Gastrocnemius medialis (tissue), 4 donors: Measurements from ENCODE around the gene TFCP2L1. TPM values are rescaled to one million over a fixed set of nuclear protein-coding genes. Genes with fewer than 3 reads are reported as not detected.

Source experiments
- ATAC-seq, 2 donors: fragments of 150-250 bp; one replicate each; pipeline ENCODE4 v1.9.1; 2016
- DNase-seq, 2 donors: peaks; one replicate each; pipeline ENCODE4 v3.0.0-alpha.2; 2019
- H3K27ac ChIP-seq, 4 donors: fragments of 200-600 bp; sonication (generic); 1 replicate in 1 of 4; 2 replicates in 3 of 4; pipeline ENCODE4 v1.5.1; 2016 to 2018; ENCODE audit warnings: mild to moderate bottlenecking in 2 of 4, moderate library complexity in 1 of 4
- H3K27me3 ChIP-seq, 3 donors: fragments of 200-600 bp; sonication (generic) in 2 of 3; 1 replicate in 1 of 3; 2 replicates in 2 of 3; pipeline versions ENCODE4 v1.5.1 to v1.6.0; 2016 to 2019; ENCODE audit warnings: mild to moderate bottlenecking in 1 of 3, moderate library complexity in 1 of 3
- H3K36me3 ChIP-seq, 2 donors: fragments of 200-600 bp; sonication (generic) in 1 of 2; one replicate each; pipeline ENCODE4 v1.5.1; 2017 to 2018
- H3K4me1 ChIP-seq, 2 donors: fragments of 200-600 bp; sonication (generic) in 1 of 2; one replicate each; pipeline ENCODE4 v1.5.1; 2016 to 2017; ENCODE audit warnings: mild to moderate bottlenecking in 2 of 2
- H3K4me3 ChIP-seq, 4 donors: fragments of 200-600 bp; sonication (generic) in 3 of 4; 1 replicate in 1 of 4; 2 replicates in 3 of 4; pipeline ENCODE4 v1.5.1; 2016 to 2019; ENCODE audit warnings: mild to moderate bottlenecking in 2 of 4
- H3K9me3 ChIP-seq, 3 donors: fragments of 200-600 bp; sonication (generic) in 2 of 3; 1 replicate in 1 of 3; 2 replicates in 2 of 3; pipeline ENCODE4 v1.5.1; 2016 to 2019
- CTCF ChIP-seq, 5 experiments: fragments of 450-650 bp in 3 of 5; fragments of 200-600 bp in 2 of 5; sonication (generic) in 2 of 5; IDR thresholded peaks in 4 of 5; conservative IDR thresholded peaks in 1 of 5; 1 replicate in 4 of 5; 2 replicates in 1 of 5; pipeline ENCODE4 v1.5.1; 2016 to 2019; ENCODE audit warnings: antibody characterized with exemption in 5 of 5, mild to moderate bottlenecking in 3 of 5, moderate library complexity in 3 of 5
- POLR2A ChIP-seq, 2 donors: fragments of 450-650 bp; IDR thresholded peaks; one replicate each; pipeline ENCODE4 v1.6.1; 2017; ENCODE audit warnings: antibody characterized with exemption in 2 of 2, mild to moderate bottlenecking in 2 of 2, moderate library complexity in 2 of 2
- in situ Hi-C, 4 donors: fragments of 200-750 bp; cut with MboI; loops; one replicate each; pipeline versions ENCODE4 v1.15.0 to v1.8.0; 2017; ENCODE audit warnings: low sequenced_read_pairs in 4 of 4
- intact Hi-C: fragments of 100-400 bp; cut with DNase I; formaldehyde crosslinking; loops from one replicate; pipeline ENCODE4 v1.15.1; 2023; ENCODE audit warnings: low total_unique reads
- total RNA-seq, 4 donors: library from RNA; depleted of rRNA; stranded (reverse); fragments of >200 nt; gene quantifications; one replicate each; pipeline versions ENCODE4 v1.1.0 to v1.2.3, GENCODE V29; 2016

TFCP2L1 gene
- total RNA-seq, 4 donors from 2014 or later: 1.2 to 3.2 (median 1.8) TPM

- ATAC-seq (no peak), DNase-seq (no peak)
- H3K4me3 ChIP-seq: no peak overlapping the region
- no peaks in the 10 kb centered on the region for H3K9me3 ChIP-seq
- H3K36me3 ChIP-seq: no peaks in the 10 kb centered on the region
- no peaks in the 10 kb centered on the region for H3K27me3 ChIP-seq
- H3K27ac ChIP-seq: no peak overlapping the region
- no peak for TF ChIP-seq CTCF (IDR thresholded peaks at IDR 0.05 in 4 of 5, conservative IDR thresholded peaks at IDR 0.05 in 1 of 5)
- no peak for TF ChIP-seq POLR2A (IDR thresholded peaks at IDR 0.05)
- in situ Hi-C loops: no loop called here
- no peaks in the 10 kb centered on the region for H3K4me1 ChIP-seq
- intact Hi-C loops: no loop called here
These were observed 31.2 kb downstream of the TFCP2L1 start for GRCh38 chr2:121253674-121254240.

- Histone ChIP-seq H3K36me3 (no peaks in the 10 kb centered on the region), H3K4me1 (no peaks in the 10 kb centered on the region), H3K4me3 (no peak overlapping the region), H3K27ac (no peak overlapping the region), H3K27me3 (no peaks in the 10 kb centered on the region), H3K9me3 (no peaks in the 10 kb centered on the region)
- DNase-seq: no peak
- no peak for ATAC-seq
- in situ Hi-C loops: no loop called here
- TF ChIP-seq POLR2A (IDR thresholded peaks at IDR 0.05): no peak
- no peak for TF ChIP-seq CTCF (IDR thresholded peaks at IDR 0.05 in 4 of 5, conservative IDR thresholded peaks at IDR 0.05 in 1 of 5)
- intact Hi-C loops: no loop called here
These were observed 31.9 kb downstream of the TFCP2L1 start for GRCh38 chr2:121253021-121253673.

- intact Hi-C loops (no loop called here), in situ Hi-C loops (no loop called here)
- H3K4me3 ChIP-seq: no peak overlapping the region
- no peak overlapping the region for H3K27ac ChIP-seq
- no peaks in the 10 kb centered on the region for H3K27me3 ChIP-seq
- DNase-seq (no peak), ATAC-seq (no peak)
- H3K4me1 ChIP-seq: no peaks in the 10 kb centered on the region
- no peaks in the 10 kb centered on the region for H3K36me3 ChIP-seq
- H3K9me3 ChIP-seq: no peaks in the 10 kb centered on the region
- no peak for TF ChIP-seq POLR2A (IDR thresholded peaks at IDR 0.05)
- TF ChIP-seq CTCF (IDR thresholded peaks at IDR 0.05 in 4 of 5, conservative IDR thresholded peaks at IDR 0.05 in 1 of 5): no peak
These were observed 33.5 kb downstream of the TFCP2L1 start for GRCh38 chr2:121251497-121251896.

- no peak for ATAC-seq
- Histone ChIP-seq H3K27ac (no peak overlapping the region), H3K27me3 (no peaks in the 10 kb centered on the region), H3K9me3 (no peaks in the 10 kb centered on the region), H3K36me3 (no peaks in the 10 kb centered on the region), H3K4me3 (no peak overlapping the region), H3K4me1 (no peaks in the 10 kb centered on the region)
- no peak for DNase-seq
- in situ Hi-C loops (no loop called here), intact Hi-C loops (no loop called here)
- TF ChIP-seq CTCF (IDR thresholded peaks at IDR 0.05 in 4 of 5, conservative IDR thresholded peaks at IDR 0.05 in 1 of 5): no peak
- TF ChIP-seq POLR2A (IDR thresholded peaks at IDR 0.05): no peak
These were observed 36.1 kb downstream of the TFCP2L1 start for GRCh38 chr2:121248766-121249343.
